GM21447 (cell line): ENCODE data around the gene ZKSCAN8.

Experiments
- ATAC-seq: cut with Tn5 transposase; IDR thresholded peaks from one replicate; pipeline ENCODE4 v1.9.1; 2021; ENCODE audit not compliant: unreplicated experiment

The ZKSCAN8 gene

GRCh38 chr6:28205879-28206278, 64.2 kb downstream of the ZKSCAN8 start:
- ATAC-seq = no peak

DNA sequence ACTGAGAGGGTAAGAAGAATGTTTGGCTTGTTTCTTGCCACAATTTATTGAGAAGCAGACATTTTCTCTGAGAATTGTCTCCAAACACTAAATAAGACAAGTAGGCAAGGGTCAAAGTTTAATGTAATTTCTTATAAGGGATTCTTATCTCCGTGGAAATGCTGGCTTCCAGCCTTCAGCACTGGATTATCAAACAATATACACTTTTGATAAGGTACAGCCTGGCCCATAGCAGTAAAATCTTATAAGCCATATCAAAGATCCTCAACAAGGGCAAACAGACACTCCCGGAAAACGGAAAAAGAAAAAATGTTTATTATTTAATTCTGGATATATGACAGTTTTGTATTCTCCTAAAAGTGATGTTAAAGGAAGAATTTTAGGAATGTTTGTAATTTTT, 64.8 kb downstream of the ZKSCAN8 start:
- no peak for ATAC-seq

- no peak for ATAC-seq
Measured at GRCh38 chr6:28206928-28207509, 65.3 kb downstream of the ZKSCAN8 start.

- no peak for ATAC-seq
Measured at GRCh38 chr6:28207510-28208110, 65.9 kb downstream of the ZKSCAN8 start.

DNA sequence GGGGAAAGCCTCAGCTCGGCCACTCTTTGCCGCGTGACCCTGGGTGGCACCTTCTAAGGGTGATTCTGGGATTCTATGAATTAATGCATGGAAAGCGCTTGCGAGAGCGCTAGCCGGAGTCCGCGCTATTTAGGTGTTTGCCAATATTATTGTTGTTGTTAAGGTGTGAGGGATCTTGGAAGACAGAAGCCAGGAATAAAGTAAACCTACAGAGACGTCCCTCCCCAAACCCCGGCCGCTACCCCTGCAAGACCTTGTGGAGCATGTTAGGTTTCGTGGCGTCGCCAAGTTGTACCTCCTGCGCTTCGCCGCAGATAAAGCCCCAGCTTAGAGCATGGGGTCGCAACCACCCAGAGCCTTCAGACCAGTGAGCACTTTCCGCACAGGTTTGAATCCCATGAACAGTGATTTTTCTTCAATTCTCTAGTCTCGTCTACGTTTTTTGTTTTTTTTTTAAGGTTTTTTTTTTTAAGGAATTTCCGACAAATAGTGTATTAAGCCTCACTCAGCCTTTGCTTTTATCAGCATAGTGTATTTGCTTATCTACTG, 66.5 kb downstream of the ZKSCAN8 start:
- no peak for ATAC-seq
